HCT116 (cell line): Measurements from ENCODE around the gene SYNE4.

Experiments
- CEBPB ChIP-seq: IDR thresholded peaks from 2 replicates; pipeline ENCODE4 v1.6.1; 2012; ENCODE audit warnings: low read depth
- CTCF ChIP-seq, 3 experiments: fragments of 200-600 bp in 1 of 3; sonication (generic) in 1 of 3; IDR thresholded peaks in 2 of 3; conservative IDR thresholded peaks in 1 of 3; 2 replicates each; pipeline ENCODE4 v1.5.1; 2012 to 2017; ENCODE audit warnings: low read depth in 2 of 3, low read length in 2 of 3, antibody characterized with exemption in 1 of 3, borderline replicate concordance in 1 of 3, control low read depth in 1 of 3, mild to moderate bottlenecking in 1 of 3, mixed read lengths in 1 of 3, mixed run types in 1 of 3, moderate library complexity in 1 of 3; ENCODE audit not compliant: insufficient read depth in 1 of 3
- EGR1 ChIP-seq: IDR thresholded peaks from 2 replicates; pipeline ENCODE4 v1.6.1; 2012; ENCODE audit warnings: low read depth
- EZH2 ChIP-seq: fragments of 200-600 bp; sonication (generic); IDR thresholded peaks from 2 replicates; pipeline ENCODE4 v1.6.1; 2017; ENCODE audit warnings: antibody characterized with exemption, mixed run types
- JUND ChIP-seq: IDR thresholded peaks from 2 replicates; pipeline ENCODE4 v1.6.1; 2012
- MAX ChIP-seq: IDR thresholded peaks from 2 replicates; pipeline ENCODE4 v1.6.1; 2012
- POLR2A ChIP-seq: IDR thresholded peaks from 2 replicates; pipeline ENCODE4 v1.7.0; 2011; ENCODE audit warnings: borderline replicate concordance; ENCODE audit not compliant: insufficient read depth, insufficient read length; ENCODE audit errors: extremely low read depth
- POLR2AphosphoS5 ChIP-seq: IDR thresholded peaks from 2 replicates; pipeline ENCODE4 v1.6.1; 2011; ENCODE audit warnings: mild to moderate bottlenecking, low read depth, low read length, moderate library complexity
- RAD21 ChIP-seq: IDR thresholded peaks from 2 replicates; pipeline ENCODE4 v1.6.1; 2012; ENCODE audit warnings: low read depth, mild to moderate bottlenecking
- SP1 ChIP-seq: IDR thresholded peaks from 2 replicates; pipeline ENCODE4 v1.6.1; 2012; ENCODE audit warnings: low read depth
- TCF7L2 ChIP-seq: IDR thresholded peaks from 2 replicates; pipeline ENCODE4 v1.7.0; 2011; ENCODE audit warnings: borderline replicate concordance, inconsistent platforms; ENCODE audit not compliant: insufficient read depth, insufficient read length; ENCODE audit errors: extremely low read depth
- YY1 ChIP-seq: IDR thresholded peaks from 2 replicates; pipeline ENCODE4 v1.6.1; 2011; ENCODE audit warnings: low read length, low read depth, moderate library complexity, mild to moderate bottlenecking; ENCODE audit not compliant: insufficient replicate concordance; ENCODE audit errors: extremely low read depth
- ZNF274 ChIP-seq: fragments of 200-500 bp; sonication (Bioruptor generic); IDR thresholded peaks from 2 replicates; pipeline ENCODE4 v1.6.1; 2014; ENCODE audit warnings: mild to moderate bottlenecking, low read depth, low read length, inconsistent platforms

GRCh38 chr19:35978271-35978670, 30.3 kb downstream of the SYNE4 start:
- TF ChIP-seq ZNF274 (no peak), POLR2A (no peak), EZH2 (no peak), RAD21 (no peak), CTCF (IDR thresholded peaks at IDR 0.05 in 2 of 3, conservative IDR thresholded peaks at IDR 0.05 in 1 of 3; ENCODE audit: borderline replicate concordance in 1 of 3, insufficient read depth in 1 of 3, low read depth in 2 of 3, low read length in 2 of 3) (no peak), SP1 (no peak), POLR2AphosphoS5 (no peak), YY1 (no peak), CEBPB (no peak), JUND (no peak), MAX (no peak), EGR1 (no peak), TCF7L2 (no peak)
